ENCODE results near the gene FAAP24.
"Not testable (repeated sequence)": the region's sequence is repeated elsewhere in the genome, so short reads cannot be mapped to it uniquely, and the experiment has no call there.

FAAP24 gene

GRCh38 chr19:32997716-32998355 is 25.8 kb downstream of the FAAP24 start:
- in situ Hi-C loops (cut with MboI; ENCODE audit: low sequenced_read_pairs): no loop called here

- in situ Hi-C loops (cut with MboI; ENCODE audit: low sequenced_read_pairs): no loop called here
Measured at GRCh38 chr19:32998722-32999121, 26.7 kb downstream of the FAAP24 start.

GRCh38 chr19:33000510-33000909 is 28.5 kb downstream of the FAAP24 start:
- in situ Hi-C loops (cut with MboI; ENCODE audit: low sequenced_read_pairs): no loop called here

- in situ Hi-C loops (cut with MboI; ENCODE audit: low sequenced_read_pairs): no loop called here
Measured at GRCh38 chr19:33000910-33001309, 28.9 kb downstream of the FAAP24 start.

GRCh38 chr19:33002126-33002865 is 30.3 kb downstream of the FAAP24 start:
- in situ Hi-C loops (cut with MboI; ENCODE audit: low sequenced_read_pairs): not testable (repeated sequence)

GRCh38 chr19:33003424-33004024 is 31.5 kb downstream of the FAAP24 start:
- in situ Hi-C loops (cut with MboI; ENCODE audit: low sequenced_read_pairs): not testable (repeated sequence)

- in situ Hi-C loops (cut with MboI; ENCODE audit: low sequenced_read_pairs): no loop called here
Measured at GRCh38 chr19:33005440-33005839, 33.4 kb downstream of the FAAP24 start.

GRCh38 chr19:33008738-33009137 is 36.7 kb downstream of the FAAP24 start:
- in situ Hi-C loops (cut with MboI; ENCODE audit: low sequenced_read_pairs): no loop called here

GRCh38 chr19:33010891-33011290 is 38.8 kb downstream of the FAAP24 start:
- in situ Hi-C loops (cut with MboI; ENCODE audit: low sequenced_read_pairs): not testable (repeated sequence)

- in situ Hi-C loops (cut with MboI; ENCODE audit: low sequenced_read_pairs): no loop called here
Measured at GRCh38 chr19:33022472-33023116, 50.6 kb downstream of the FAAP24 start.

- in situ Hi-C loops (cut with MboI; ENCODE audit: low sequenced_read_pairs): no loop called here
Measured at GRCh38 chr19:33024398-33024797, 52.4 kb downstream of the FAAP24 start.

GRCh38 chr19:33025468-33026238 is 53.6 kb downstream of the FAAP24 start:
- in situ Hi-C loops (cut with MboI; ENCODE audit: low sequenced_read_pairs): not testable (repeated sequence)

- in situ Hi-C loops (cut with MboI; ENCODE audit: low sequenced_read_pairs): not testable (repeated sequence)
Measured at GRCh38 chr19:33026602-33027001, 54.6 kb downstream of the FAAP24 start.
